ENCODE results near the gene STAC3. TPM values are rescaled to one million over a fixed set of nuclear protein-coding genes. Genes with fewer than 3 reads are reported as not detected.

Gene STAC3
- total RNA-seq, 2 donors from 2014 or later, result 0.27 to 0.56 TPM

- Histone ChIP-seq H3K36me3 (peaks cover 4% of the 10 kb centered on the region), H3K27ac (no peak overlapping the region), H3K27me3 (replicated peaks; ENCODE audit: insufficient read depth) (no peaks in the 10 kb centered on the region), H3K4me3 (no peak overlapping the region), H3K9me3 (no peaks in the 10 kb centered on the region), H3K4me1 (ENCODE audit: control insufficient read depth in 1 of 2, low read depth in 2 of 2) (no peaks in the 10 kb centered on the region)
- no peak for TF ChIP-seq CTCF (IDR thresholded peaks at IDR 0.05)
- DNase-seq (ENCODE audit: low spot score) (no peak), ATAC-seq (ENCODE audit: insufficient number of reproducible peaks, low FRiP score, low read depth) (no peak)
These were observed 446 bp downstream of the STAC3 start for GRCh38 chr12:57250541-57250940.

DNA sequence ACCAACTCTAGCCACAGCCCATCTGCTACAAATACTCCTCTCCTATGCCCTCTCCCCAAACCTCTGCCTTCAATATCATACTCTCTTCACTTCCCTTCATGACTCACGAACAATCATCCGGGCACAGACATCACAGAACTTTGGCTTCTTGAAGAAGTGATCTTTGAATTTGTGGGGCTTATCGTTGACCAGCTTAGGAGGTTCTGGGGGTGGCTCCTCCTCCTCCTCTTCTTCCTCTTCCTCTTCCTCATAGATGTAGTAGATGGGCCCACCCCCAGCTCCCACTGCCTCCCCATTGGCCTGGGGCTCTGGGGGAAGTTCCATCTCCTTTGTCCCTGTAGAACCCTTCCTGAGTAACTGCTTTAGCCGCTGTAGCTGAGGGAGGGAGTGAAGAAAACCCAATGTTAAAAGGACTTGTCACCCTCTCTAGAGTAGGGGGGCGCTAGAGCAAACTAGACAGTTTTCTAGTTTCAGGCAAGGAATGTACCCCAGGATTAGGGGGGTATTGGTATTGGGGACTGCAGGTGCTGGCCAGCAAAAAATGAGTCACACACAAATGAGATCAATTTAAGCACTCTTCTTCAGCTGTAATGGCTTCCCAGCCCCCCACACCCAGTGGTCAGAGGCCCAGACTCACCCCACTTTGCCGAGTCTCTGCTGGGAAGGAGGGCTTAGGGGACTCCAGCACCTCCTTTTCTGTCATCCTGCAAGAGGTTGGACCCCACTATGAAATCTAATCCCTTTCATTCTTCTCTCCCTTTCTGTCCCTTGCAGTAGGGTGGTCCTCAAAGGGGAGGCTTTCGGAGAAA is 1.8 kb downstream of the STAC3 start:
- DNase-seq (ENCODE audit: low spot score), result no peak
- Histone ChIP-seq H3K4me1 (ENCODE audit: control insufficient read depth in 1 of 2, low read depth in 2 of 2) (no peaks in the 10 kb centered on the region), H3K36me3 (no peaks in the 10 kb centered on the region), H3K9me3 (no peaks in the 10 kb centered on the region), H3K27me3 (replicated peaks; ENCODE audit: insufficient read depth) (no peaks in the 10 kb centered on the region), H3K27ac (no peak overlapping the region), H3K4me3 (no peak overlapping the region)
- no peak for ATAC-seq (ENCODE audit: insufficient number of reproducible peaks, low FRiP score, low read depth)
- TF ChIP-seq CTCF (IDR thresholded peaks at IDR 0.05), result no peak

GRCh38 chr12:57247041-57247440 is 3.9 kb downstream of the STAC3 start:
- TF ChIP-seq CTCF (IDR thresholded peaks at IDR 0.05), result no peak
- H3K36me3 ChIP-seq, result no peaks in the 10 kb centered on the region
- no peaks in the 10 kb centered on the region for H3K9me3 ChIP-seq
- DNase-seq (ENCODE audit: low spot score) (no peak), ATAC-seq (ENCODE audit: insufficient number of reproducible peaks, low FRiP score, low read depth) (no peak)
- H3K4me1 ChIP-seq (ENCODE audit: control insufficient read depth in 1 of 2, low read depth in 2 of 2), result peaks cover 16 to 19% of the 10 kb centered on the region in 2 donors
- no peak overlapping the region for H3K4me3 ChIP-seq
- no peak overlapping the region for H3K27ac ChIP-seq
- H3K27me3 ChIP-seq (replicated peaks; ENCODE audit: insufficient read depth), result no peaks in the 10 kb centered on the region

DNA sequence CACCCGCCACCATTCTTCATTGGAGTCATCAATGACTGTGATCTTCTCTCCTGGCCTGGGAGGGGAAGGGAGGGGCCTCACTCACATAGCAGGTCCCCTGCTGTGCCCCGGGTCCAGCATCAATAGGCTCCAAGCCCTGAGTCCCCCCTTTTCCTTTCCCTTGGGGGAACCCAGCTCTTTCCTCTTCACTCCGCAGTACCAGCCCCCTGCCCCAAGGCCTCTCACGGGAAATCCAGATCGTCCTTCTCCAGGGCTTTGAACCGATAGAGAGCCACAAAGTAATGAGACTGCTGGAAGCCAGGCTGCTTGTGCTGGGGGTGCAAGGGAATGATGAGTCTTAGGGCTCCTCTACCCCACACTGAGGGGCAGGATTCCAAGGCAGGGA is 6.7 kb downstream of the STAC3 start:
- peaks cover 27 to 46% of the 10 kb centered on the region in 2 donors for H3K4me1 ChIP-seq (ENCODE audit: control insufficient read depth in 1 of 2, low read depth in 2 of 2)
- H3K27me3 ChIP-seq (replicated peaks; ENCODE audit: insufficient read depth), result peaks cover 18% of the 10 kb centered on the region

More for the DNA sequence above, 6.7 kb downstream of the STAC3 start:
- no peak for DNase-seq (ENCODE audit: low spot score)
- H3K4me3 ChIP-seq, result no peak overlapping the region
- no peak for ATAC-seq (ENCODE audit: insufficient number of reproducible peaks, low FRiP score, low read depth)
- H3K36me3 ChIP-seq, result no peaks in the 10 kb centered on the region
- H3K9me3 ChIP-seq, result no peaks in the 10 kb centered on the region
- H3K27ac ChIP-seq, result no peak overlapping the region
- no peak for TF ChIP-seq CTCF (IDR thresholded peaks at IDR 0.05)
